HCT116 (cell line): ENCODE results near the gene SPON1. TPM values are rescaled to one million over a fixed set of nuclear protein-coding genes. Genes with fewer than 3 reads are reported as not detected.

Experiments
- ATAC-seq: fragments of 200-7000 bp; cut with Tn5 transposase; 2 replicates; pipeline ENCODE4 v1.9.1; 2020; ENCODE audit warnings: mild to moderate bottlenecking, moderate library complexity
- BruUV-seq: library from RNA; stranded (reverse); fragments of 400-500 nt; replicated peaks from 2 replicates; lab custom pipeline; 2021; lab: Mats Ljungman, UMichigan
- CTCF ChIA-PET: fragments of 300-600 bp; sonication (Branson Sonifier 250); formaldehyde crosslinking; loops from one replicate; lab custom pipeline; 2021; ENCODE audit warnings: antibody characterized with exemption; lab: Charles Lee
- POLR2A ChIA-PET: fragments of 300-600, 350-600 bp; sonication (Branson Sonifier 250); formaldehyde crosslinking; loops from one replicate; lab custom pipeline; 2021; ENCODE audit warnings: antibody characterized with exemption; lab: Charles Lee
- RAD21 ChIA-PET, 2 experiments: fragments of 300-600 bp; sonication (Branson Sonifier 250); formaldehyde crosslinking; loops; one replicate each; lab custom pipeline; 2023; ENCODE audit warnings: low total read pairs in 2 of 2; ENCODE audit not compliant: uncharacterized antibody in 2 of 2, unreplicated experiment in 2 of 2, low non-redundant PET in 1 of 2; lab: Charles Lee
- DNase-seq: peaks from one replicate; pipeline ENCODE4 v3.0.0-alpha.2; 2010; ENCODE audit warnings: low read depth, low spot score
- H2AFZ ChIP-seq: fragments of 200-600 bp; shearing (Covaris generic), sonication (generic); 2 replicates; pipeline ENCODE4 v1.6.1; 2017; ENCODE audit warnings: low read depth, mixed run types, mixed read lengths, antibody characterized with exemption, low read length; ENCODE audit not compliant: poor library complexity, severe bottlenecking
- H3K27ac ChIP-seq: 2 replicates; pipeline ENCODE4 v1.5.1; 2012; ENCODE audit warnings: low read depth, low read length
- H3K27me3 ChIP-seq: fragments of 200-600 bp; sonication (generic); 2 replicates; pipeline ENCODE4 v1.6.1; 2016; ENCODE audit warnings: mixed run types, low read length, mixed read lengths; ENCODE audit not compliant: insufficient read depth
- H3K36me3 ChIP-seq, 2 experiments: fragments of 200-500 bp in 1 of 2; fragments of 200-600 bp in 1 of 2; sonication (Bioruptor generic) in 1 of 2; sonication (generic) in 1 of 2; 2 replicates each; pipeline versions ENCODE4 v1.5.1 to v1.6.1; 2014 to 2016; ENCODE audit warnings: low read length in 2 of 2, inconsistent platforms in 1 of 2, mixed read lengths in 1 of 2, mixed run types in 1 of 2; ENCODE audit not compliant: insufficient read depth in 2 of 2, control insufficient read depth in 1 of 2
- H3K4me1 ChIP-seq, 2 experiments: fragments of 200-600 bp in 1 of 2; sonication (generic) in 1 of 2; 2 replicates each; pipeline versions ENCODE4 v1.5.1 to v1.6.1; 2012 to 2017; ENCODE audit warnings: low read length in 2 of 2, inconsistent platforms in 1 of 2, mild to moderate bottlenecking in 1 of 2, mixed read lengths in 1 of 2, mixed run types in 1 of 2, moderate library complexity in 1 of 2; ENCODE audit not compliant: insufficient read depth in 2 of 2, control insufficient read depth in 1 of 2
- H3K4me2 ChIP-seq: fragments of 200-600 bp; sonication (generic); 2 replicates; pipeline ENCODE4 v1.6.1; 2017; ENCODE audit warnings: mixed run types, low read length, mixed read lengths
- H3K4me3 ChIP-seq, 2 experiments: fragments of 200-600 bp in 1 of 2; sonication (generic) in 1 of 2; replicated peaks in 1 of 2; 2 replicates each; pipeline ENCODE4 v1.5.1; 2011 to 2016; ENCODE audit warnings: low read length in 2 of 2, control low read depth in 1 of 2, low read depth in 1 of 2, mild to moderate bottlenecking in 1 of 2, mixed read lengths in 1 of 2, mixed run types in 1 of 2
- H3K79me2 ChIP-seq: fragments of 200-600 bp; sonication (generic); 2 replicates; pipeline ENCODE4 v1.6.1; 2017; ENCODE audit warnings: mild to moderate bottlenecking, mixed run types, low read length, moderate library complexity, mixed read lengths; ENCODE audit not compliant: insufficient read depth
- H3K9ac ChIP-seq: fragments of 200-600 bp; sonication (generic); 2 replicates; pipeline ENCODE4 v1.6.1; 2016; ENCODE audit warnings: low read length, mixed read lengths
- H3K9me2 ChIP-seq: fragments of 200-600 bp; sonication (generic), shearing (Covaris generic); 2 replicates; pipeline ENCODE4 v1.6.1; 2017; ENCODE audit warnings: mixed run types, mild to moderate bottlenecking, moderate library complexity; ENCODE audit not compliant: insufficient read depth
- H3K9me3 ChIP-seq, 2 experiments: fragments of 200-500 bp in 1 of 2; fragments of 200-600 bp in 1 of 2; sonication (Bioruptor generic) in 1 of 2; sonication (generic) in 1 of 2; 2 replicates each; pipeline ENCODE4 v1.6.1; 2014 to 2017; ENCODE audit warnings: low read length in 2 of 2, mixed read lengths in 2 of 2, inconsistent platforms in 1 of 2, low read depth in 1 of 2, mild to moderate bottlenecking in 1 of 2, mixed run types in 1 of 2, moderate library complexity in 1 of 2; ENCODE audit not compliant: control insufficient read depth in 1 of 2, insufficient read depth in 1 of 2
- H4K20me1 ChIP-seq: fragments of 200-600 bp; sonication (generic), shearing (Covaris generic); 2 replicates; pipeline ENCODE4 v1.6.1; 2017; ENCODE audit warnings: mixed run types, mild to moderate bottlenecking, moderate library complexity; ENCODE audit not compliant: insufficient read depth
- CBX3 ChIP-seq: IDR thresholded peaks from 2 replicates; pipeline ENCODE4 v1.6.1; 2012; ENCODE audit warnings: low read depth
- CEBPB ChIP-seq: IDR thresholded peaks from 2 replicates; pipeline ENCODE4 v1.6.1; 2012; ENCODE audit warnings: low read depth
- CTCF ChIP-seq, 3 experiments: fragments of 200-600 bp in 1 of 3; sonication (generic) in 1 of 3; IDR thresholded peaks in 2 of 3; conservative IDR thresholded peaks in 1 of 3; 2 replicates each; pipeline ENCODE4 v1.5.1; 2012 to 2017; ENCODE audit warnings: low read depth in 2 of 3, low read length in 2 of 3, antibody characterized with exemption in 1 of 3, borderline replicate concordance in 1 of 3, control low read depth in 1 of 3, mild to moderate bottlenecking in 1 of 3, mixed read lengths in 1 of 3, mixed run types in 1 of 3, moderate library complexity in 1 of 3; ENCODE audit not compliant: insufficient read depth in 1 of 3
- EGR1 ChIP-seq: IDR thresholded peaks from 2 replicates; pipeline ENCODE4 v1.6.1; 2012; ENCODE audit warnings: low read depth
- EZH2 ChIP-seq: fragments of 200-600 bp; sonication (generic); IDR thresholded peaks from 2 replicates; pipeline ENCODE4 v1.6.1; 2017; ENCODE audit warnings: antibody characterized with exemption, mixed run types
- EZH2phosphoT487 ChIP-seq: fragments of 200-600 bp; IDR thresholded peaks from 2 replicates; pipeline ENCODE4 v1.6.1; 2018; ENCODE audit warnings: antibody characterized with exemption, borderline replicate concordance
- FOSL1 ChIP-seq: IDR thresholded peaks from 2 replicates; pipeline ENCODE4 v1.6.1; 2012; ENCODE audit warnings: low read depth
- JUND ChIP-seq: IDR thresholded peaks from 2 replicates; pipeline ENCODE4 v1.6.1; 2012
- MAX ChIP-seq: IDR thresholded peaks from 2 replicates; pipeline ENCODE4 v1.6.1; 2012
- POLR2AphosphoS5 ChIP-seq: IDR thresholded peaks from 2 replicates; pipeline ENCODE4 v1.6.1; 2011; ENCODE audit warnings: mild to moderate bottlenecking, low read depth, low read length, moderate library complexity
- RAD21 ChIP-seq: IDR thresholded peaks from 2 replicates; pipeline ENCODE4 v1.6.1; 2012; ENCODE audit warnings: low read depth, mild to moderate bottlenecking
- SIN3A ChIP-seq: IDR thresholded peaks from 2 replicates; pipeline ENCODE4 v1.6.1; 2012; ENCODE audit warnings: low read depth
- SP1 ChIP-seq: IDR thresholded peaks from 2 replicates; pipeline ENCODE4 v1.6.1; 2012; ENCODE audit warnings: low read depth
- SRF ChIP-seq: IDR thresholded peaks from 2 replicates; pipeline ENCODE4 v1.6.1; 2012; ENCODE audit warnings: low read depth
- TCF7L2 ChIP-seq: IDR thresholded peaks from 2 replicates; pipeline ENCODE4 v1.7.0; 2011; ENCODE audit warnings: borderline replicate concordance, inconsistent platforms; ENCODE audit not compliant: insufficient read depth, insufficient read length; ENCODE audit errors: extremely low read depth
- ZBTB33 ChIP-seq: IDR thresholded peaks from 2 replicates; pipeline ENCODE4 v1.6.1; 2011; ENCODE audit warnings: mild to moderate bottlenecking, low read length, moderate library complexity; ENCODE audit not compliant: insufficient replicate concordance; ENCODE audit errors: extremely low read depth
- ZFX ChIP-seq: fragments of 450-650 bp; IDR thresholded peaks from 2 replicates; pipeline ENCODE4 v1.6.1; 2017
- ZNF274 ChIP-seq: fragments of 200-500 bp; sonication (Bioruptor generic); IDR thresholded peaks from 2 replicates; pipeline ENCODE4 v1.6.1; 2014; ENCODE audit warnings: mild to moderate bottlenecking, low read depth, low read length, inconsistent platforms
- intact Hi-C: fragments of 100-400 bp; cut with micrococcal nuclease; formaldehyde crosslinking; loops from 2 replicates; pipeline ENCODE4 v1.10.0; 2022
- total RNA-seq: library from RNA; stranded (reverse); gene quantifications from one replicate; pipeline ENCODE4 v1.2.1, GENCODE V29; 2021; ENCODE audit not compliant: unreplicated experiment

Gene SPON1
- total RNA-seq, 1 experiment from 2014 or later: 0.17 TPM

GRCh38 chr11:14141676-14142075 is 179.2 kb downstream of the SPON1 start:
- no peaks in the 10 kb centered on the region for H3K9me2 ChIP-seq
- ChIA-PET POLR2A (no interaction called here), RAD21 (no interaction called here), CTCF (no interaction called here)
- no peaks in the 10 kb centered on the region for H3K9me3 ChIP-seq
- no TSS peak for BruUV-seq
- no peaks in the 10 kb centered on the region for H4K20me1 ChIP-seq
- intact Hi-C loops: no loop called here
- no peaks in the 10 kb centered on the region for H3K4me1 ChIP-seq
- H3K27me3 ChIP-seq: no peaks in the 10 kb centered on the region
- H2AFZ ChIP-seq: no peak overlapping the region
- no peak for DNase-seq
- H3K4me3 ChIP-seq: no peak overlapping the region
- no peak for ATAC-seq
- H3K4me2 ChIP-seq: no peak overlapping the region
- H3K79me2 ChIP-seq: no peaks in the 10 kb centered on the region
- no peak for TF ChIP-seq SP1
- TF ChIP-seq EGR1: no peak
- TF ChIP-seq SIN3A: no peak
- no peak for TF ChIP-seq RAD21
- TF ChIP-seq ZNF274: no peak
- TF ChIP-seq EZH2: no peak
- no peak for TF ChIP-seq CTCF (IDR thresholded peaks at IDR 0.05 in 2 of 3, conservative IDR thresholded peaks at IDR 0.05 in 1 of 3; ENCODE audit: borderline replicate concordance in 1 of 3, insufficient read depth in 1 of 3, low read depth in 2 of 3, low read length in 2 of 3)
- TF ChIP-seq ZFX: no peak
- no peak for TF ChIP-seq SRF
- TF ChIP-seq MAX: no peak
- no peak for TF ChIP-seq JUND
- no peak for TF ChIP-seq CEBPB
- no peak for TF ChIP-seq FOSL1
- TF ChIP-seq POLR2AphosphoS5: no peak
- TF ChIP-seq EZH2phosphoT487: no peak
- TF ChIP-seq ZBTB33: no peak
- TF ChIP-seq CBX3: no peak
- TF ChIP-seq TCF7L2: no peak
- TF ChIP-seq, all 23 proteins: peak for 0
- Histone ChIP-seq H3K9ac (no peak overlapping the region), H3K27ac (no peak overlapping the region), H3K36me3 (no peaks in the 10 kb centered on the region)
